HG03558 (cell line): ENCODE results near the gene SESN1.
"Not testable (repeated sequence)": the region's sequence is repeated elsewhere in the genome, so short reads cannot be mapped to it uniquely, and the experiment has no call there.

Source experiments
- ATAC-seq: cut with Tn5 transposase; IDR thresholded peaks from one replicate; pipeline ENCODE4 v1.9.1; 2021; ENCODE audit warnings: moderate number of reproducible peaks; ENCODE audit not compliant: unreplicated experiment; ENCODE audit errors: extremely low read depth

SESN1 gene

DNA sequence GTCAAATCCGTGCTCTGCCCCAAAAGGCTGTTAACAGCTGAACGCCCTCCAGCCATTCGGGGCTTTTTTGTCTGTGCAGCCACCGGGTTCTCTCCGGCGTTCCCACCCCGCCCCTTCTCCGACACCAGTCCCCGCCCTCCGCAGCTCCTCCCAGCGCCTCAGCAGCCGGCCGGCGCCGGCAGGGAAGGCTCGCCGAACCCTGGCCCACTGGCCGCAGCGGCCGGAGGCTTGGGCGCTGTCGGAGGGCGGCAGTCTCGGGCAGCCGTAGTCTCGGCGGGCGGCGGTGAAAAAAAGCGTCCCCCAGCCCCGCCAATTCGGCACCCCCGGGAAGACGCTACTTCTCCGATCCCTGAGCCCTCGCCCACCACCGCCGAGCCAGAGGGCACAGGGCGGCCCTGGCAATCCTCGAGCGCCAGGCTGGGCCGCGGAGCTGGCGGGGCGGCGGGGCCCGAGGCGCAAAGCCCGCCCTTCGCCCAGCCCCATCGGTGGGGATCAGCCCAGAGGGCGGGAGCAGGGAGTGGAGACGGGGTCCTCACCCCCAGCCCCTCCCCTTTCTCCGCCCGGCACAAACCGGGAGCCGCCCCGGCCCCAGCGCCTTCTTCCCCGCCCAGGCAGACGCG lies at the start of gene SESN1:
Gene SESN1 (minus strand): TSS at position 431 of the 620 bp plus-strand sequence. CDS start 773 bp downstream, outside the sequence.
- ATAC-seq = peak; percentile 31

DNA sequence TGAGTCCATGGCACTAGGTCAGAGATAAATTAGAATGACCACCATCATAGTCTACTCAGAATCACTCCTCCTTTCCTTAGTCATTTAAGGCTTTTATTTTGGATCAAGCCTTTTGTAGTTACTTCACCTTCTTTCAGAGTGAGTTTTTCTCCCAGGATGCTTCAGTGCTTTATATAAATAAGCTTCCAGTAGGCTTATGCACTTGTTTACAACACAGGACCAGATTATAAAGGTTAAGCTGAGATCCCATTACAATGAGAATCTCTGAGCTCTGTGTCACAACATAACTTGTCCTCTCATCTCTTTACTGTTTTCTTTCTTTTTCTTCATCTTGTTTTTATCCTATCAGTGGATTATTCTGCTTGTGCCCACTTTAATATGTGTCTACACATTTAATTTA lies 48.5 kb upstream of the SESN1 start:
- ATAC-seq = no peak

DNA sequence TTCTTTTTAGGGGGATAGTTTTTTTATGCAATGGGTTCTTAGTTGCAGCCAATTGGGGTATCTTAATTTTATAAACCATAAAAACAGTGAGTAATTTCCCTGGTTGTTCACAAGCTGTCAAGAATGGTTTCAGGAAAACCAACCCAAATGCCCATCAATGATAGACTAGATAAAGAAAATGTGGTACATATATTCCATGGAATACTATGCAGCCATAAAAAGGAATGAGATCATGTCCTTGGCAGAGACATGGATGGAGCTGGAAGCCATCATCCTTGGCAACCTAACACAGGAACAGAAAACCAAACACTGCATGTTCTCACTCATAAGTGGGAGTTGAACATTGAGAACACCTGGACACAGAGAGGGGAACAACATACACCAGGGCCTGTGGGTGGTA lies 47.4 kb upstream of the SESN1 start:
- ATAC-seq = not testable (repeated sequence)

DNA sequence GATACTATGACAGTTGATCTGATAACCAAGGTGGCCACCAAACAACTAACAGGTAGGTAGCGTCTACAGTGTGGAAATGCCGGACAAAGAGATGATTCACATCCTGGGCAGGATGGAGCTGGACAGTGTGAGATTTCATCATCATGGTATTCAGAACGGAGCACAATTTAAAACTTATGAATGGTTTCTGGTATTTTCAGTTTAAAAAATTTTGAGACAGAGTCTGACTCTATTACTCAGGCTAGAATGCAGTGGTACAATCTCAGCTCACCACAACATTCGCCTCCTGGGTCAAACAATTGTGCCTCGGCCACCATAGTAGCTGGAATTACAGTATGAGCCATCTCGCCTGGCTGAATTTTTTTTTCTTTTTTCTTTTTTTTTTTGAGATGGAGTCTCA lies 44.5 kb upstream of the SESN1 start:
- ATAC-seq = no peak

DNA sequence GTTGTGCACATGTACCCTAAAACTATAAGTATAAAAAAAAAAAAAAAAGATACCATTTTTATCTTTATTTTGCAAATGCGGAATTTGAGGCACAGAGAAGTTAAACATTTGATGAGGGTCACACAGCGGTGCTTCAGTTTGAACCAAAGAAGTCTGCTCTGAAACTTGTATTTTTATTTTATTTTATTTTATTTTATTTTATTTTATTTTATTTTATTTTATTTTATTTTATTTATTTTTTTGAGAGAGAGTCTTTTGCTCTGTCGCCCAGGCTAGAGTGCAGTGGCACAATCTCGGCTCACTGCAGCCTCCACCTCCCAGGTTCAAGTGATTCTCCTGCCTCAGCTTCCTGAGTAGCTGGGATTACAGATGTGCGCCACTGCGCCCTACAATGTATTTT lies 41.9 kb upstream of the SESN1 start:
- not testable (repeated sequence) for ATAC-seq

DNA sequence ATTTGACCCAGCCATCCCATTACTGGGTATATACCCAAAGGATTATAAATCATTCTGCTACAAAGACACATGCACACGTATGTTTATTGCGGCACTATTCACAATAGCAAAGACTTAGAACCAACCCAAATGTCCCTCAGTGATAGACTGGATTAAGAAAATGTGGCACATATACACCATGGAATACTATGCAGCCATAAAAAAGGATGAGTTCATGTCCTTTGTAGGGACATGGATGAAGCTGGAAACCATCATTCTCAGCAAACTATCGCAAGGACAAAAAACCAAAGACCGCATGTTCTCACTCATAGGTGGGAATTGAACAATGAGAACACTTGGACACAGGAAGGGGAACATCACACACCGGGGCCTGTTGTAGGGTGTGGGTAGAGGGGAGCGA lies 41.4 kb upstream of the SESN1 start:
- ATAC-seq = not testable (repeated sequence)

DNA sequence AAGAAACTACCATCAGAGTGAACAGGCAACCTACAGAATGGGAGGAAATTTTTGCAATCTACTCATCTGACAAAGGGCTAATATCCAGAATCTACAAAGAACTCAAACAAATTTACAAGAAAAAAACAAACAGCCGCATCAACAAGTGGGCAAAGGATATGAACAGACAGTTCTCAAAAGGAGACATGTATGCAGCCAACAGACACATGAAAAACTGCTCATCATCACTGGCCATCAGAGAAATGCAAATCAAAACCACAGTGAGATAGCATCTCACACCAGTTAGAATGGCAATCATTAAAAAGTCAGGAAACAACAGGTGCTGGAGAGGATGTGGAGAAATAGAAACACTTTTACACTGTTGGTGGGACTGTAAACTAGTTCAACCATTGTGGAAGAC lies 41.0 kb upstream of the SESN1 start:
- not testable (repeated sequence) for ATAC-seq

DNA sequence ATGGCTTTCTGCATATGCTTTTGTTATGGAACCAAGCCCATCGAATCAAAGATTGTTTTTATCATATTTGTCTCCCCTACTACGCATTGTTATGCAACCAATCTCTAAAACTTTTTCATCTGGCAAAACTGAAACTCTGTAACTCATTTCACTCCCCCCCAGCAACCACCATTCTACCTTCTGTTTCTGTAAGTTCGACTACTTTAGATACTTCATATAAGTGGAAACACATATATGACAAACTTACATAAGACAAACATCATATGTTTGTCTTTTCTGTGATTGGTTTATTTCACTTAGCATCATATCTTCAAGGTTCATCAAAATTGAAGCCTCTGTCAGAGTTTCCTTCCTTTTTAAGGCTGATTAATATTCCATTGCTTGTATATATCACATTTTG lies 35.4 kb upstream of the SESN1 start:
- no peak for ATAC-seq

DNA sequence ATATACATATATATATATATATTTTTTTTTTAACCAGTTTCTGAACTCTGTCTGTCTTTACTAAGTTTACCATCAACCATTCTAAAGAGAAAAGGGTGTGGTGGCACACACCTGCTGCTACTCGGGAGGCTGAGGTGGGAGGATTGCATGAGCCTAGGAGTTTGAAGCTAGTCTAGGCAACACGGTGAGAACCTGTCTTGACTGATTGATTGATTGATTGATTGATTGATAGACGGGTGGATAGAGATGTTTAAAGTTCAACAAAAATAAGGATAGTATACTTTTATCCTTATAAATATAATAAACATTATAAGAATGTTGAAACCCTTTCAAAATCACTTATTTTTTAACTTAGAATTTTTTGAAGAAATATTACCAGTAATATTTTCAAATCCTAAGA lies 30.9 kb upstream of the SESN1 start:
- no peak for ATAC-seq

DNA sequence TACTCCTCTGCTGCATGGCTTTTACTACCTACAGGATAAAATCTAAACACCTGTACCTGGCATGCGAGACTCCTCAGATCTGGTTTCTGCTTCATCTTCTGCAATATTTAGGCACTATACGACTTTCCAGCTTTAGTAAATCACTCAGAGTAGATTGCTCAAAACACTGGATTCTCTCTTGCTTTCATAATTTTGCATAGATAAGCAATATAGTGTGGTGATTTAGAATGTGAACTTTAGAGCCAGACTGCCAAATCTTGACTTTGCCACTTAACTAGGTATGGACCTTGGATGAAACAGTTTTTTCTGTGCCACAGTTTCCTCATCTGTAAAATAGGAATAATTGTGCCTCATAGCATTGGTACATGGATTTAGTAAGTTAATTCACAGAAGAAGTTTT lies 29.6 kb upstream of the SESN1 start:
- ATAC-seq = no peak

DNA sequence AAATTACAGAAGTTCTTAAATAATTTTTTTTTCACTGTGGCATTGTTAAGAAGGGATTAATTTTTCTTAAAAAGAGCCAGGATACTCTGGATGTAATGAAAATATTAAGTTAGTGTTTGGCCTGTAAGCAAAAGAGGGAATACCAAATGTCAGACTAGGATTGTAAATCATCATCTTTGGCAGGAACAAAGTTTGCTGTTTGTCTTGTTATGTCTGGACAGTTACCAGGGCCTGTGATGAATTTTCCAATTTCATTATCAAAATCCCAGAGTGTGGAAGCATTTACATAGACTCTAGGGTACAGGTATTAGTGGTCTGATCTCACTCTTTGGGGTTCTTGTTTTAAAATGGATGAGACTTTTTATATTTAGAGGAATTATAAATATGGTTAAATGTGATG lies 26.8 kb upstream of the SESN1 start:
- ATAC-seq = no peak

DNA sequence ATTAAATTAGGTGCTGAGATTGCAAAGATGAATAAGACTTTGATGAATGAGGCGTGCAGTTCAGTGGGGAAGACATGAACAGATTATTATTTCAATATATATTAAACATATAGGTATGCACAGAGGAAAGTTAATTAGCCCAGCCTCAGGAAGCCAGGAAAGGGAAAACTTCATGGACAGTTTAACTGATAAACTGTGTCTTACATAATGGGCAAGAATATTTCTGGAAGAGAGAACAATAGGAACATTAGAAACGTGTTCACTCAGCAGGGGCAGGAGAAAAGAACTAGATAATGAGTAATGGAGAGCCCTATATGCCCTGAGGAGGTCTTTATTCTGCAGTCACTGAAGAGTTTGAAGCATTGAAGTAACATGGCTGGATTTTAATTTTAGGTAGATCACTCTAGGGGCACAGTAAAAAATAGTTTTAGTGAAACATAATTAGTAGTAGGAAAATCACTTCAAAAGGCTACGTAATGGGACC lies 24.3 kb upstream of the SESN1 start:
- no peak for ATAC-seq

DNA sequence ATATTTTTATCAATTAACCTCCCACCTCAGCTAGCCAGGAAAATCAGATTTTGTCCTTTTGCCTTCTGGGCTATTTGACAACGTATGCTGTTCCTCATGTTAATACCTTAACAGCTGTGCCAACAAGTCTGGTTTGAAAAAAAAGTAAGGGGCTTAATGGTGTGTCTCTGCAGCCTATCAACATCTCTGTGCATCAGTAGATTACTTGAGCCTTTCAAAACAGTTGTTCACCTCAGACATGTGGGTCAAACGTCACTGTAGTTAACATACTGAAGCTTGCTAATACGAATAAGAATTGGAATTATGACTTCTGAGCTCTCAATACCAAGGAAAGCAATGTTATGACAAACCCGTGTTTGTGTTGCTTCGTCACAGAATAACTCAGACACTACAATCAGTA lies 23.7 kb upstream of the SESN1 start:
- no peak for ATAC-seq

DNA sequence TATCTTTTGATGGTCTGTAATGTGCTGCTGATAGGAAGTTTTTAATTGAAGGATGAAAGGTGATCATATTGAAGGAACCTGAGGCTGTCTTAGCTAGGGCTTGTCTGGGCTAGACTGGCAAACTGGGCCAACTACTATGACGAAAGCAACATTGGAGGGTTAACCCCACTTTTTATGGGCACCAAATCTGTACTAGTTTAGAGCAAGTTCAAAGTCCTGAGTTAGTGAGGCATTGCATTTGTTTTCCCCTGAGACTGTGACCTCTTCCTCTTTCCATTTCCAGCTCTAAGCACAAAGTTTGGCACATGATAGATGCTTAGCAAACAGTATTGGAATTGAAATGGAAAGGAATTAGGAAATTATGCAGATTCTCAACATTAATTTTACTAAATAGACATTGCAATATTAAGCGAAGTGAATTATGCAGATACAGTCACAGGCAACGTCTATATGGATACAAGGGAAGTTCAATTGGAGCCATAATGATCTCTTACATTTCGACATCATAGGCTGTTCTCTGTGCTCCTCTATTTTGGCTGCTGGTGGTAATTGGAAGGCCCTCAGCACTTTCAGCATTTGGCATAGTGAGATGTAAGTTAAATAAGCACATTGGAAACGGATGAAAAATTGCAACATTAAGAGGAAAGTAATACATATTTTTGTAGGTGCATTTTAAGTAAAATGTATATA lies 22.8 kb upstream of the SESN1 start:
- peak; percentile 44 for ATAC-seq

DNA sequence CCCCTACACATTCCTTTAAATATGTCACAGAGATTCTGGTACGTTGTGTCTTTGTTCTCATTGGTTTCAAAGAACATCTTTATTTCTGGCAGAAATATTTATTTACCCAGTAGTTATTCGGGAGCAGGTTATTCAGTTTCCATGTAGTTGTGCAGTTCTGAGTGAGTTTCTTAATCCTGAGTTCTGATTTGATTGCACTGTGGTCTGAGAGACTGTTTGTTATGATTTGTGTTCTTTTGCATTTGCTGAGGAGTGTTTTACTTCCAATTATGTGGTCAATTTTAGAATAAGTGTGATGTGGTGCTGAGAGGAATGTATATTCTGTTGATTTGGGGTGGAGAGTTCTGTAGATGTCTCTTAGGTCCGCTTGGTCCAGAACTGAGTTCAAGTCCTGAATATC lies 18.0 kb upstream of the SESN1 start:
- not testable (repeated sequence) for ATAC-seq

DNA sequence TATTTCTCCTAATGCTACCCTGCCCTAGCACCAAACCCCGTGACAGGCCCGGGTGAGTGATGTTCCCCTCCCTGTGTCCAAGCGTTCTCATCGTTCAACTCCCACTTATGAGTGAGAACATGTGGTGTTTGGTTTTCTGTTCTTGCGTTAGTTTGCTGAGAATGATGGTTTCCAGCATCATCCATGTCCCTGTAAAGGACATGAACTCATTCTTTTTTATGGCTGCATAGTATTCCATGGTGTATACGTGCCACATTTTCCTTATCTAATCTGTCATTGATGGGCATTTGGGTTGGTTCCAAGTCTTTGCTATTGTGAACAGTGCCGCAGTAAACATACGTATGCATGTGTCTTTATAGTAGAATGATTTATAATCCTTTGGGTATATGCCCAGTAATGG lies 15.0 kb upstream of the SESN1 start:
- ATAC-seq = not testable (repeated sequence)

DNA sequence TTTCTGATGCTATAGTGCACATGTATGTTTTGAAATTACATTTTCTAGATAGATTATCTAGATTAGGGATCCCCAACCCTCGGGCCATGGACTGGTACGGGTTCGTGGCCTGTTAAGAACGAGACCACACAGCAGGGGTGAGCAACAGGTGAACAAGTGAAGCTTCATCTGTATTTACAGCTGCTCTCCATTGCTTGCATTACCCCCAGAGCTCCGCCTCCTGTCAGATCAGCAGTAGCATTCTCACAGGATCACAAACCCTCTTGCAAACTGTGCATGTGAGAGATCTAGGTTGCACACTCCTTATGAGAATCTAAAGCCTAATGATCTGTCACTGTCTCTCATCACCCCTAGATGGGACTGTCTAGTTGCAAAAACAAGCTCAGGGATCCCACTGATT lies 11.0 kb upstream of the SESN1 start:
- ATAC-seq = no peak

DNA sequence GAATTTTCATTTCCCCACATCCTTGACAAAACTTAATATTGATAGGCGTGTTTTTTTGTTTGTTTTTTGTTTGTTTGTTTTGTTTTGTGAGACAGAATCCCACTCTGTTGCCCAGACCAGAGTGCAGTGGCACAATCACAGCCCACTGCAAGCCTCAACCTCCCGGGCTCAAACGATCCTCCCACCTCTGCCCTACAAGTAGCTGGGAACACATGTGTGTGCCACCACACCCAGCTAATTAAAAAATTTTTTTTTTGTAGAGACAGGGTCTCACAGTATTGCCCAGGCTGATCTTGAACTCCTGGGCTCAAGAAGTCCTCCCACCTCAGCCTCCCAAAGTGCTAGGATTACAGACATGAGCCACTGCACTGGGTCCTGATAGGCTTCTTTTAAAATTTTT lies 9.9 kb upstream of the SESN1 start:
- no peak for ATAC-seq

DNA sequence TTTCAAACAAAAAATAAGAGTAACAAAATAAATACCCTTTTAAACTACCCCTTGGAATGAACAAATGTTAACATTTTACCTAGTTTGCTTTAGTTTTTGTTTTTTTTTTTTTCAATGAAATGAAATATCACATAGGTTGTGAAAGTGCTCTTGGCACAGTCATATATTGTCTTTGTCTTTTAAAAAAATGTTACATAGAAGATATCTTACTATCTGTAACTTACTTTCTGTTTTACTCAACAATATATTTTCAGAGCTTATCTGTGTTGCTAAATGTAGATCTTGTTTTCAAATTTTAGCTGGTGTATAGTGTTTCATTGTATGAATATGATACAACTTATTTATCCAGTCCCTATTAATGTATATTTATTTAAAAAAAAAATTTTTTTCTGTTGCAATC lies 9.3 kb upstream of the SESN1 start:
- no peak for ATAC-seq

DNA sequence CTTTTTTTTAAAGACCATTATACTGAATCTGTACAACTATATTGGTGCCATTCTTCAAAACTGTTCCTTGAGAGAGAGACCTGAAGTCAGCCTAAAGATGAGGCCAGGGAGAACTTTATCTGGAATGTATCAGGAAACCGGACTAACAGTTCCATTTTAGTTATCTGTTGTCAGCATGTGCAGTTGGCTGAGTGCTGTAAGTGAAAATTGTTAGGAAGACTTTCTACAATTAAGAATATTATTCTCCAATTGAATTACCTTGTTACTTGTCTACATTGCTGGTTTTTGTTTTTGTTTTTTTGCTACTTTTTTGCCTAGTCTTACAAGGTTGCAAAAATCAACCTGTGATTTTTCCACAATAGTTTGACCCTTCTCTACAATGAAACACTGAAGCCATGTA lies 8.1 kb upstream of the SESN1 start:
- no peak for ATAC-seq

DNA sequence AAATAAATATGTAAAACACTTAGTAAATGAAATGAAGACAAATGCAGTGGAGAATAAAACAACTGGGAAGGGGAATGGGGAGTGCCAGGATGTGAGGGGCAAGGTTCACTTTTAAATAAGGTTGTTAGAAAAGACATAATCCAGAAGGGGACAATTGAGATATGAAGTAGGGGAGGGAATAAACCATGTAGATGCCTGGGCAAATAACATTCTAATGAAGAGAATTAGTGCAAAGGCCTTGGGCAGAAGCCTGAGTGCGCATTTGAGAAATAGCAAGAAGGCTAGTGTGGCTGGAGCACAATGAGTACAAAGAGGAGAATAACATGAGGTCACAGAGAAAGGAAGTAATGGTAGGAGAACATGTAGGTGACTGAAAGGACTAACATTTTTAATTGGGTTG lies 3.0 kb upstream of the SESN1 start:
- no peak for ATAC-seq

DNA sequence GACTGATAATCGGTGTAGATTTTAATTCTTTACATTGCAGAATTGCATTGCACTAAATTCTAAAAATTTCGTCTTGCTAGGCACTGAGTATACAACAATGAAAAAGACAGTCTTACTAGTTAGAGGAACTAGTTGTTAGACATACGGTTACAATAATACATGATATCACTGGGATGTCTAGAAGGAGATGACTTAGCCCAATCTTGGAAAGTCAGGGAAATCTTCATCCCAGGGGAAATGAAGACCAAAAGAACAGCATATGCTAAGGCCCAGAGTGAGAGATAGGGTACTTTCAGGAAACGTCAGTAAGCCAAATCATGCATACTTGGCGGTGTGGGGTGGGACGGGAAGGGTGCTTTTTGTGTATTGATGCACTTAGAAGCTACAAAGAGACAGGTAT lies 1.6 kb upstream of the SESN1 start:
- no peak for ATAC-seq
